Ovary (tissue), 9 donors: ENCODE data around the gene SEMA5A. TPM values are rescaled to one million over a fixed set of nuclear protein-coding genes. Genes with fewer than 3 reads are reported as not detected.

Source experiments
- DNase-seq, 5 donors: peaks; one replicate each; pipeline ENCODE4 v3.0.0-alpha.2; 2019 to 2020
- H3K27ac ChIP-seq, 2 donors: fragments of 200-600 bp; one replicate each; pipeline versions ENCODE4 v1.5.1 to v1.8.0; 2019 to 2022
- H3K27me3 ChIP-seq: fragments of 200-600 bp; one replicate; pipeline ENCODE4 v1.8.0; 2022
- H3K36me3 ChIP-seq: fragments of 200-600 bp; sonication (generic); one replicate; pipeline ENCODE4 v1.5.1; 2019
- H3K4me1 ChIP-seq: one replicate; pipeline ENCODE4 v1.8.1; 2013; ENCODE audit warnings: mild to moderate bottlenecking, moderate library complexity; ENCODE audit not compliant: insufficient read depth
- H3K4me3 ChIP-seq: fragments of 200-600 bp; sonication (generic); one replicate; pipeline ENCODE4 v1.5.1; 2017
- H3K9me3 ChIP-seq, 2 donors: fragments of 200-600 bp in 1 of 2; sonication (generic) in 1 of 2; one replicate each; pipeline versions ENCODE4 v1.5.1 to v1.8.1; 2013 to 2019; ENCODE audit warnings: mild to moderate bottlenecking in 1 of 2, moderate library complexity in 1 of 2
- CTCF ChIP-seq, 3 donors: fragments of 450-650 bp in 2 of 3; fragments of 200-600 bp in 1 of 3; IDR thresholded peaks; one replicate each; pipeline versions ENCODE4 v1.5.1 to v1.8.0; 2016 to 2022; ENCODE audit warnings: antibody characterized with exemption in 3 of 3, mild to moderate bottlenecking in 1 of 3
- EP300 ChIP-seq: sonication (generic); formaldehyde crosslinking; IDR thresholded peaks from one replicate; pipeline ENCODE4 v1.6.1; 2017; ENCODE audit warnings: antibody characterized with exemption
- POLR2A ChIP-seq: fragments of 450-650 bp; IDR thresholded peaks from one replicate; pipeline ENCODE4 v1.6.1; 2017; ENCODE audit warnings: antibody characterized with exemption, mild to moderate bottlenecking, moderate library complexity
- WGBS, 3 donors: extraction: QIAGEN DNeasy Blood & Tissue Kit in 1 of 3; methylation state at CpG; one replicate each; pipeline versions ENCODE4 v1.1.5 to v1.1.7; 2013 to 2017; 5-methylcytosine and 5-hydroxymethylcytosine counted together
- intact Hi-C, 4 donors: fragments of 100-400 bp; cut with DNase I; formaldehyde crosslinking; loops; one replicate each; pipeline versions ENCODE4 v1.11.0 to v1.15.1; 2022 to 2023
- polyA plus RNA-seq, 2 donors: library from polyadenylated mRNA; stranded (reverse); fragments of 200-250 nt in 1 of 2; fragments of 350-450 nt in 1 of 2; fragmentation: Illumina TruSeq in 1 of 2; extraction: RNeasy Lipid Tissue Mini Kit (QIAGEN cat#74804) in 1 of 2; gene quantifications; one replicate each; pipeline ENCODE4 v1.2.3, GENCODE V29; 2013 to 2014
- total RNA-seq, 7 donors: library from RNA; depleted of rRNA in 2 of 7; stranded (reverse); fragments of >200 nt in 2 of 7; fragmentation: NEBNext Ultra II Directional in 3 of 7; extraction: Animal tissue kit (Norgen Biotek cat#: 25700) in 3 of 7; gene quantifications; one replicate each; pipeline versions ENCODE4 v1.1.0 to v1.2.4, GENCODE V29; 2016 to 2023
- donor health status: DM: no; HTN: no; CAD: no; lungs with moderate emphysema.
- donor health status: DM: no; HTN: no; CAD: no.
- donor health status: Bipolar disorder and iron deficiency.
- donor health status: DM: yes; HTN: yes; CAD: no.
- donor health status: DM: no; HTN: no; CAD: no.
- donor health status: DM: yes; HTN: yes; CAD: no.

SEMA5A gene
- total and polyA plus RNA-seq, 9 donors = 2.0 to 6.6 (median 4.3) TPM

- intact Hi-C loops = no loop called here
- TF ChIP-seq EP300 = no peak
- no peak for TF ChIP-seq POLR2A
- TF ChIP-seq CTCF (IDR thresholded peaks at IDR 0.05) = no peak
- WGBS, 3 donors = 48 to 70% (median 57%) methylated on average over 6 of the region's 6 CpGs
- Histone ChIP-seq H3K9me3 (no peaks in the 10 kb centered on the region), H3K4me3 (no peak overlapping the region), H3K27ac (no peak overlapping the region), H3K27me3 (no peaks in the 10 kb centered on the region), H3K4me1 (peaks cover 4% of the 10 kb centered on the region), H3K36me3 (no peaks in the 10 kb centered on the region)
- no peak for DNase-seq
Measured at GRCh38 chr5:9151684-9152427, 394.0 kb downstream of the SEMA5A start.

DNA sequence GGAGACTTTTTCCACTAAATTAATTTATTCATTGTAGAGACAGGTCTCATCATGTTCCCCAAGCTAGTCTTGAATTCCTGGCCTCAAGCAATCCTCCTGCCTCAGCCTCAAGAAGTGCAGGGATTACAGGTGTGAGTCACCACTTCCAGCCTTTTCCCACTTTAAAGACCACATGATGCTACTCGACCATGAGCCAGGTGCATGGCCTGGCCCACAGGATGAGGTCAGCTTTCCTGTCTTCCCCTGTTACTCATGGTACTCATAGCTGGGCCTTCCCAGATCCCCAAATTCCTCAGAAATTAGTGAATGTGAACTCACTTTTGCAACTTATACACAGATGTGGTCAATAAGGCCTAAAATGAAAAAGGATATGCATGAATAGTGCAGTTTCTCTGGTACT lies 395.9 kb downstream of the SEMA5A start:
- intact Hi-C loops = no loop called here
- TF ChIP-seq POLR2A = no peak
- no peak for TF ChIP-seq EP300
- no peak for TF ChIP-seq CTCF (IDR thresholded peaks at IDR 0.05)
- 80 to 88% (median 83%) methylated on average over 1 of the region's 1 CpG for WGBS, 3 donors
- H3K9me3 ChIP-seq = no peaks in the 10 kb centered on the region
- H3K27ac ChIP-seq = no peak overlapping the region
- DNase-seq = no peak
- no peak overlapping the region for H3K4me3 ChIP-seq
- no peaks in the 10 kb centered on the region for H3K27me3 ChIP-seq
- no peaks in the 10 kb centered on the region for H3K4me1 ChIP-seq
- H3K36me3 ChIP-seq = no peaks in the 10 kb centered on the region

DNA sequence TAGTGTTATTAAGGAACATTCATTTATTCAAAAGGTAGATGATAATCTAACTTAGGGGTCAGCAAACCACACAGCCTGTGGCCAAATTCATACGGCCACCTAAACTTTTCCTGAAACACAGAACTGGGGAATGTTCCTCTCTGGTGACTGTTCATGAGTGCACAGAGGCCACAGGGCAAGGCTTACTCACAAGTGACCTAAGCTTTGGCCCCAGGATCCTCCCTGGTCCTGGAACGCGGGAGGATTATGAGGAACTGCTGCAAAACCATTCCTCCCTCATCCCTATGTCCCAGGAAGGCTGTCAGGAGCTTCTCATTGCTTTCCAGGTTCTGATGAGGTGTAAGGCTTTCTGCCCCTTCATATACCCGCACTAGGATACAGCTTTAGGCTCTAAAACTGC lies 397.6 kb downstream of the SEMA5A start:
- 55 to 77% (median 62%) methylated on average over 4 of the region's 4 CpGs for whole genome bisulfite sequencing, 3 donors
- intact Hi-C loops = no loop called here

DNA sequence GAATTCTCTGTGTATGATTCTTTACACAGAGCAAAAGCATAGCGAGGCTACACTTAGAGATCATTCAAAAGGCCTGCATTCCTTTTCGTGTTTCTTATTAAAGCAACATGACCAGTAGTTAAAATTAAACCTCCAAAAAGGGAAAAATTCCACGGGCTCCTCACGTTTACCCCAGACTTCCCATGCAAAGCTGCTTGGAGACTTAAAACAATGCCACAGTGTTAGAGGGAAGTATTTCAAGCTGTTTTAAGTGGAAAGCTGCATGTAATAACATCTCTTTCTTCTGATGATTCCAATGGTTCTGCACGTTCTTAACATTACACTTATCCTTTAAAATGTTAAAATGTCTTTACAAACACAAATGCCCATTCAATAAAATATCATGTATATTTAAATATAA lies 405.2 kb downstream of the SEMA5A start:
- no peaks in the 10 kb centered on the region for H3K27me3 ChIP-seq
- no peak overlapping the region for H3K4me3 ChIP-seq
- no peak overlapping the region for H3K27ac ChIP-seq
- H3K36me3 ChIP-seq = no peaks in the 10 kb centered on the region
- intact Hi-C loops = no loop called here
- DNase-seq = no peak
- H3K9me3 ChIP-seq = no peaks in the 10 kb centered on the region
- TF ChIP-seq POLR2A = no peak
- no peak for TF ChIP-seq EP300
- no peak for TF ChIP-seq CTCF (IDR thresholded peaks at IDR 0.05)
- 52 to 67% (median 62%) methylated on average over 5 of the region's 5 CpGs for WGBS, 3 donors
- no peaks in the 10 kb centered on the region for H3K4me1 ChIP-seq

More for the DNA sequence above, 397.6 kb downstream of the SEMA5A start:
- DNase-seq = no peak
- Histone ChIP-seq H3K36me3 (no peaks in the 10 kb centered on the region), H3K9me3 (no peaks in the 10 kb centered on the region), H3K4me1 (no peaks in the 10 kb centered on the region), H3K27ac (no peak overlapping the region), H3K27me3 (no peaks in the 10 kb centered on the region), H3K4me3 (no peak overlapping the region)
- TF ChIP-seq CTCF (IDR thresholded peaks at IDR 0.05) = no peak
- TF ChIP-seq EP300 = no peak
- TF ChIP-seq POLR2A = no peak
